Kidney capillary endothelial cell (primary cell): ENCODE data around the gene WRNIP1.

Experiments used
- DNase-seq: peaks from one replicate; pipeline ENCODE4 v3.0.0-alpha.2; 2018; ENCODE audit warnings: low spot score

Gene WRNIP1

GRCh38 chr6:2807342-2808090, 42.3 kb downstream of the WRNIP1 start:
- DNase-seq = no peak

GRCh38 chr6:2809015-2809414, 43.8 kb downstream of the WRNIP1 start:
- DNase-seq = no peak

DNA sequence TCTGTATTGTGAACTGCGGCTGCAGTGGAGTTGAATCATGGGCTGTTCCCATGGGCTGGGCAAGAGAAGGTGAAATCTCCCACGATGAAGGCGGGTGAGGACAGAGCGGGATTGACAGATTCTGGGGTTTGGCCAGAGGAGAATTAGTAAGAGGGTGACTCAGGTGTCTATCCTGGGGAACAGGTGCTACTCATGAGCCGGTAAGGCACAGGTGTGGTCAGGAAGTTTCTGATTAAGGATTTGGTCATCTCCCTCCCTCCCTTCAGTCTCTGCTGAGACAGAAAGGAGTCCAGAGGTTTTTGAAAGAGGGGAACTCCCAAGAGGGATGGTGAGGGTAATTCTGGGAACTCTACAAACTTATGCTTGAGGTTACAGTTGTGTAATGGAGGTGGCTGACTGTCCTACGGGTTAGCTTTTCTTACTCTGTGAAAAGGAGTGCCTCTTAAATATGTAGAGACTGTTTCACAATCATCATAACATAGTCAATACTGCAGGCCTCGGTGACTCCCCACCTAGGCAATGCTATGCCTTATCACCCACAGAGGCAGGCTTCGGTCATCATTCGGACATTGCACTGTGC, 45.0 kb downstream of the WRNIP1 start:
- no peak for DNase-seq

DNA sequence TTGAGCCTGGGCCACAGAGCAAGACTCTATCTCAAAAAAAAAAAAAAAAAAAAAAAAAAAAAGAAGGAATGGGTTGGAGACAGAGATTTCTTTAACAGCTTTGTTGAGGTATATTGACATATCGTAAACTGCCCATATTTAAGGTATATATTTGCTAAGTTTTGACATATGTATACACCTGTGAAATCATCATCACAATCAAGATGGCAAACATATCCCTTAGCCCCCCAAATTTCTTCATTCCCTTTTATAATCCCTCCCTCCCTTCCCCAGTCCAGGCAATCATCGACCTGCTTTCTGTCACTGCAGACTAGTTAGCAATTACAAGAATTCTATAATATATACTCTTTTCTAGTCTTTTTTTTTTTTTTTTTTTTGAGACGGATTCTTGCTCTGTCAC, 47.5 kb downstream of the WRNIP1 start:
- DNase-seq = no peak

DNA sequence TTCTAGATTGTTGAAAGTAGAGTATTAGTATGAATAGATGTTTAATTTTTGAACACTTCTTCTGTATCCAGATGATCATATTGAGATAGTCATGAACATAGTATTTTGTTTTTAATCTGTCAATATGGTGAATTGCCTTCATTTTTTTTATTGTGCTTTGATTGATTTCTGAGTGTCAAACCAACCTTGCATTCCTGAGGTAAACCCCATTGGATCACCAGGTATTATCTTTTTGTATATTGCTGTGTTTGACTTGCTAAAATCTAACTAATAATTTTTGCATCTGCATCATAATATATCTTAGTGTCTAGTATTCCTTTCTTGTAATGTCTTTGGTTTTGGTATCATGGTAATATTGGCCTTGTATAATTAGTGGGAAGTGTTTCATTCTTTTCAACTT, 51.0 kb downstream of the WRNIP1 start:
- DNase-seq = no peak

DNA sequence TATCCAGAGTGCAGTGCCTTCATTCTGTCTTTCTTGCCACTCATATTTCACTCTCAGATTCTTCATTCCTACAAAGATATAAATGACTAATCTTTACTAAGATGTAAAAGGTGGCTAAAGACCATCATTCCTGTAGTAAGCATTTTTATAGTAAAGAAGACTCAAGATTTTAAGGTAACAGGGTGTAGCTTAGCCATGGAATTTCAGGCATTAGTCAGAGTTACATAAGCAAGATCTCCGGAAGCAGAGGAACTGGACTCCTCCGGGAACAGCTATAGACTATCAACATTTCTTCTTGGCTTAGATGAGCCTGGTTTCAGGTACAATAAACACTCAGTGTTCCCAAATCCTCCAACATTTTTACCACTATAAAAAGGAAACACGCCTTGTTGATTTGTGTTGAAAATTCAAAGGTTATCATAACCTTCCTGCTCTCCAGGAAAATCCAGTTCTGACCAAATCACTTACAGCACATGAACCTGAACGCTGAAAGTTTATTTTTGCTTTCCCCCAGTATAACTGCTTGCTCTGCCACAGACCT, 52.8 kb downstream of the WRNIP1 start:
- DNase-seq = no peak

DNA sequence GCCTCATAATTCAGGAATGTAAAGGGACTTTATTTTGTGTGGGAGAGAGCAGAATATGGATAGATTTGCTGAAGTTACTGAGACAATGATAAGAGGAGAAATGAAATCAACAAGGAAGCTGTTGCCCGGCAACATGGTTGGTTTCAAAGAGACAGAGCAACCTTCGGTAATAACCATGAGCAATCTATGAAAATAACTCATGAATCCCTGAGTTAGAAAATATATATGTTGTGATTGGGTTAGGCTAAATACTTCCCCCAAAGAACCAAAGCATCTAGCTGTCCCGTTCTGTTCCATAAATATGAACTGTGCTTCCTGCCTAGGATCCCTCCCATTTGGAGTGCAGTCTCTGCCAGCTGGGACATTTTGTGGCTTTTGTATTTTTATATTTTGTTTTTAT, 53.4 kb downstream of the WRNIP1 start:
- no peak for DNase-seq

- DNase-seq = no peak
These were observed 53.9 kb downstream of the WRNIP1 start for GRCh38 chr6:2819115-2819514.

- no peak for DNase-seq
These were observed 54.8 kb downstream of the WRNIP1 start for GRCh38 chr6:2819978-2820377.

DNA sequence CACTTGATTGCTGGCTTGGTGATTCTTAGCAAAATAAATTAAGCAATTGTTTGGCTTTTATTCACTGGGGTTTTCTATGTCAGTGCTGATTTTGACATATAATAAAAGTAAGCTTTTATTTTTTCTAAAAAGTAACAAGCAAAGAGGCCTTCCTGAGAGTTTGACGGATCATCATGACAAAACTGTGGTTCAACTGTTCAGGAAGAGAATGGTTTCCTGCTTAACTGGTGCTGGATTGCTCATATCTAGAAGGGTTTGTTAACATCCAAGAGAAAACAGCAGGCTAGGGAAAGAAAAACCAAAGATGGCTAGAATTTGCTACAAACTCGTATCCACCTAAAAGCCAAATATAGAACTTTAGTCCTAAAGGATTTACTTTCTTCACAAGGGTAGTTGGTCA, 55.2 kb downstream of the WRNIP1 start:
- DNase-seq = peak; percentile 66

DNA sequence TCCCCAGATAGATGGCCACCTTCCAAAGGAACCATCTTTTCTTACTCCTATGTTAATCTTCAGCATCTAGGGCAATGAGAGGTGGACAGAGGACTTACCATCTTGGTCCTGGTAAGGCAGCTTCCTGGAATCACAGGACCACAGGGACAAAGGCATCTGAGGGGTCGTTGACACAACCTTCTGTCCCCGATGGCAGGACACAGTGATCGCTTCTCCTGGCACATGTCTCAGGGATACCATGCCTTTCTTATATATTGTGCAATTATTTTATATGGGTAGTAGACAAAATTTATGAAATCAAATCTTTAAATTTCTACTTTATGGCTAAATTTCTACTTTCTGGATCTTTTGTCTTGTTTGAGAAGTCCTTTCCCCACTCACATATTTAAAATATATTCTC, 56.4 kb downstream of the WRNIP1 start:
- DNase-seq = no peak

DNA sequence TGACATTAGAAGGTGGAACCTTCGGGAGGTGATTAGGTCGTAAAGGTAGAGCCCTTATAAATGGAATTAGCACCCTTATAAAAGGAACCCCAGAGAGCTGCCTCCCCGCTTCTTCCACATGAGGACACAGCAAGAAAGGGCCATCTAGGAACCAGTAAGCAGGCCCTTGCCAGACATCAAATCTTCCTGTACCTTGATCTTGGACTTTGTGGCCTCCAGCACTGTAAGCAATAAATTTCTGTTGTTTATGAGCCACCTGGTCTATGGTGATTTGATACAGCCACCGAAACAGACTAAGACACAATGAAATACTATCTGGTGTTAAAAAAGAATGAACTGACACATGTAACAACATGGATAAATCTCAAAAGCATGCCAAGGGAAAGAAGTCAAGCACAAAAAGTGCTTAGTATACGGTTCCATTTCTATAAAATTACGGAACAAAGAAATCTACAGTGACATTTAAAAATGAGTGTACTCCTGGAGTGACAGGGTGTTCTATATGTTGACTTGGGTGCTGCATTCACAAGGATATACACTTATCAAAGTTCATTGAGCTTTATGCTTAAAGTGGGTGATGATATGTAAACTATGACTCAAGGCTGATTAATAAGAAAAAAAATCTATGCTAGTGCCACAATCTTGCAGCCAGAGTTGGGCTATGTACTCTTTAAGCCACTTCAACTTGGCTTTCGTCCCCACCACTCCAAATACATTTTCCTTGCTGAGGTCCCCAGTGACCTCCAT, 58.1 kb downstream of the WRNIP1 start:
- no peak for DNase-seq

DNA sequence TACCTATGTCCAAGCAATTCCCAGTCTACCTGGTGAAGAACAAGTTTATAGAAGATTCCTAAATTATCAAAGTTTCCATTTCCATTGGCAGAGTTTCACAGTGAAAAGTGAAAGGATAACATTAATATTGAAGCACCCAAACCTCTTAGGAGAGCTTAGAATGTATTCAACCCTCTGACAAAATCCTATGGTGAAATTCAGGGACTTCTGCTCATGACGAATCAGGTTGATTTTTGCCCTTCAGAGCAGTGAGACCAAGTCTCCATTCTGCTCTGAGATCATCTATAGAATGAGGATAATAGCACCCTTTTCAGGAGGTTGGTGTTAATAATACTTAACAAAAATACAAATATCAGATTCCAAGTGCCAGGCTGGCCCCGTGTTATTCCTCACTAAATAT, 60.9 kb downstream of the WRNIP1 start:
- DNase-seq = no peak

GRCh38 chr6:2827142-2827541, 61.9 kb downstream of the WRNIP1 start:
- no peak for DNase-seq

- DNase-seq = no peak
These were observed 63.4 kb downstream of the WRNIP1 start for GRCh38 chr6:2828629-2829028.

DNA sequence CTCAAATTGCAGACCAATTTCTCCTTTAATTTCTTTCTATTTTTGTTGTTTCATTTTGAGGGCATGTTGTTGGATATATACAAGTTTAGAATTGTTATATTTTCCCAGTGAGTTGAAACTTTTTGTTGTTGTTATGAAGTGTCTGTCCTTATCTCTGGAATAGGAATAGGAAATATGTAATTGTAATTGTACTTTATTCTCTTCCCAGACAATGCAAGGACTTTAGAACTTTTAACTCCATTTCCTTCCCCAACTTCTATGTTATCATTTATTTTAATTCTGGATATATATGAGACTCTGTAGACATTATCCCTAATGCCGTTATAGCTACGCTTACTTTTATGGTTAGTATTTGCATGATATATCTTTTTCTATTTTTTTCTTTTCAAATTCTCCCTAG, 64.1 kb downstream of the WRNIP1 start:
- no peak for DNase-seq

DNA sequence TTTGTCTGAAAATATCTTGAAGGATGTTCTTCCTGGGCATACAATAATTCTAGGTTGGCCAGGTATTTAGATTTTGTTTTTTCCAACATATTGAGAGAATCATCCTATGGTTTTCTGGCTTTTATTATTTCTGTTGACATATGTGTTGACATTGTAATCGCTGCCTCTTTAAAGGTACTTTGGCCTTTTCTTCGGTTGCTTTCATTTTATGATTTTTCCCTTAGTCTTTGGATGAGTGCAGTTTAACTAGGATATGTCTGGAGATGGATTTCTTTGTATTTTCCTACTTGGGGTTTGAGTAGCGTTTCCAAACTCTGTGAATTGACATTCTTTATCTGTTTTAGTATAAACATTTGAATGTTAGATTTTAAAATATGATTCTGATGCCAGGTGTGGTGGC, 65.0 kb downstream of the WRNIP1 start:
- no peak for DNase-seq

GRCh38 chr6:2831392-2831791, 66.2 kb downstream of the WRNIP1 start:
- no peak for DNase-seq

GRCh38 chr6:2834262-2834661, 69.1 kb downstream of the WRNIP1 start:
- no peak for DNase-seq
